ENCODE data around the gene C1QTNF12.
"Not testable (repeated sequence)": the region's sequence is repeated elsewhere in the genome, so short reads cannot be mapped to it uniquely, and the experiment has no call there.

C1QTNF12 gene

DNA sequence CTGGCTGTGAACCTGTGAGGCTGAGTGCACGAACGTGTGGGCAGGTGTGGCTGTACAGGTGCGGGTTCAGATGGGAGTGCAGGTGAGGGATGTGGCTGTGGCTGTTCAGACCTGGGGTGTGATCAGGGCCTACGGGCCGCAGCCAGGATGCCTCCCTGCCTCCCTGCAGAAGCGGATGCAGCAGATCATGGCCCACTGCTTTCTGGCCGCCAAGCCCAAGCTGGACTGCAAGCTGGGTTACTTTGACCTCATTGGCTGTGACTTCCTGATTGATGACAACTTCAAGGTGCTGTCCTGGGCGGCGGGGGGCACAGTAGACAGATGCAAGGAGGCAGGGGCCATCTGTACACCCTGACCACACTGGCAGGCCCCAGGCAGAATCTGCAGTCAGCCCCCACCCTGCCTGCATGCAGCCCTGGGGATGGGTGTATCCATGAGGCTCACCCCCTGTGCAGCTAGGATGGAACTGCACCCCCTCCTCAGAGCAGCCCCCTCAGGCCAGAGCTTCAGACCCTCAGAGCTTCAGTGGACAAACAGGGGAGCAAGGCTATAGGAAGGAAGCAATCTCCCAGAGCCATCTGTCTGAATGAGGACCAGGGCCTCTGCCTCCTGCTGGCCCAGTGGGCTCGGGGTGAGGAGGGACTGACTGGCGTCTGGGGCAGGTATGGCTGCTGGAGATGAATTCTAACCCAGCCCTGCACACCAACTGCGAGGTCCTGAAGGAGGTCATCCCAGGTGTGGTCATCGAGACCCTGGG lies 49.9 kb downstream of the C1QTNF12 start:
- no peak for DNase-seq

- not testable (repeated sequence) for DNase-seq
These were observed 50.8 kb downstream of the C1QTNF12 start for GRCh38 chr1:1195726-1196125.

GRCh38 chr1:1194723-1195122 lies 51.8 kb downstream of the C1QTNF12 start:
- no peak for DNase-seq

All from CD4-positive, alpha-beta T cell treated with Interleukin-17A for 1 hour (primary cell).